Measurements from ENCODE around the gene RNF43.

Gene RNF43

DNA sequence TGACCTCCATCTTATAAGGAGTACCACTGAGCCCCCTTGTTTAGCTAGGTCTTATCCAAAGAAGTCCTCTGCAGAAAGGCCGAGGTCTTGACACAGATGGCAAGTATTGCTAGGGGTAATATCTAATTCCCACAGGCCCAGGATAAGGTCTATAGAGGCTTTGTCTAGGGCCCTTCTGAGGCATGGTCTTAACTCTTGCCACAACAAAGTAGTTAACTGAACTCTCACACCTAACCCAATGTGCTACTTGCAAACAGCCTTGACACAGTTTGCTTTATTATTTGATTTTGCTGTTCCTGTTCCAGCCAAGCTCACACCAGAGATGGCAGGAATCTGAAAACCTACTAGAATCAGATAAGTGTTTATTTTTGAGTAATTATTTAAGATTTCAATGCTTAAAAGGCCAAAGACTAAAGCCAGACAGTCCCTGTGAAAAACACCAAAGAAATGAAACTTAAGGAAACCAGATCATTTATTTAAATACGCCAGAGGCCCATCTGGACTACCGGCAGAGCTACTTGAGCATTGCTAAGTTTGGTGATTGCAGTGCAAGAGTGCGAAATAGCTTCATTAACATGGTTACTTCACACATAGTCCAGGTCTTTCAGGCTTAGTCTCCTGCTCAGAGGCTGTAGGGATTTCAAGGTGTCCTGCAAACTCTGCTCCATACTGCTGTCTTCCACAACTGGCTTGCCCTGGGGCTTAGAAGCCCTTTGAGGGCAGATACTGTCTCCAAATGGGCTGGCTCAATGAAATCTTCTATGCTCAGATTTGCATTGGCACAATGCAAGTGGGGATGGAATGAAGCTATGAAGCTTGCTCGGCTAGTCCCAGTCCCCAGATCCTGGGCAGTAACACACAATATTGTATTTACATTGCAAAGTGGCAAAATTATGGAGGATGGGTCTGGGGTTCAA is 36.9 kb downstream of the RNF43 start:
- no peak for DNase-seq

DNA sequence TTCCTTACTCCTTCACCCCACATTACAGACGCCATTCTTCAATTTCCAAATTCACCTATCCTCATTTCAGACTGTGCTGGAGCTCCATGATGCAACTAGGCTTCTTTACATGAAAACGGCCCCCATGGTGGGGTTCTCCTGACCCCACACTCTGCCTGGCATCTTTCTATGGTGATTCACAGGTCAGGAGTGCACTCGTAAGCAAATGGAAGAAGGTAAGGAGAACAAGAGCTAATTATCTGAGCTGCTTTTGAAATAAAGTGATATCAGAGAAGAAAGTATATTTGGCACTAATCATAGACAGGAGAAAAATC is 37.9 kb downstream of the RNF43 start:
- DNase-seq, result no peak

DNA sequence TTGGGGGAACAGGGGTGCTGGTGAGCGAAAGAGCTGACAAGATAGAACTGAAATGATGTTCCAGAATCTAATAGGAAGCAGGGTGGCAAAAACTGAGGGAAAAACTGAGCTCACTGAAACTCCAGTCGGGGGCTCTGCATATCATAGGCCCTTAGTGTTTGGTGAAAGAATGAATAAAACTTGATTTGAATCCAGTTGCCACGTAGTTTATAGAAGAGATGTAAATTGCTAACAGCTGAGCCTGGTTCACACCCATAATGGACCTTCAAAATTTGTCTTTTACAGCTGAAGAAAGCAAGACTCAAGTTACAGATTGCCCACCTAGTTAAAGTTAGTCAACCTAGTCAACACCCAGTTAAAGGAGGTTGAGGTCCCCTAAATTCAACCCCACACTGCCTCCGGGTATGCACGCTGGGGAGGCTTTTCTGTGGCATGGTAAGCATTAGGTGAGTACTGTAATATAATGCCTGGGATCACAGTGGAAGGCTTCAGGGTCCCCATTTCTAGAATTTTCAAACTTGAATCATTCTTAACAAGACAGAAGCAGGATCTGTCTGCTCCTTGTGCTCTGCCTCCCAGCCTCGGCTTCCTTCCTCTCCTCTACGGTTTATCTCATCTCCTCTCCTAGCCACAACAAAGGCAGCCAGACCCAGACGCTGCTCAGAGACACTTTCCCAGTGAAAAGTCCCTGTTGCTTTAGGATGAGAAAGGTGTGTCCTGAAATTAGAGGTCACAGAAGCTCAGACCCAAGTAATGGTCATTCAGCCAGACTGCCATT is 38.4 kb downstream of the RNF43 start:
- no peak for DNase-seq

DNA sequence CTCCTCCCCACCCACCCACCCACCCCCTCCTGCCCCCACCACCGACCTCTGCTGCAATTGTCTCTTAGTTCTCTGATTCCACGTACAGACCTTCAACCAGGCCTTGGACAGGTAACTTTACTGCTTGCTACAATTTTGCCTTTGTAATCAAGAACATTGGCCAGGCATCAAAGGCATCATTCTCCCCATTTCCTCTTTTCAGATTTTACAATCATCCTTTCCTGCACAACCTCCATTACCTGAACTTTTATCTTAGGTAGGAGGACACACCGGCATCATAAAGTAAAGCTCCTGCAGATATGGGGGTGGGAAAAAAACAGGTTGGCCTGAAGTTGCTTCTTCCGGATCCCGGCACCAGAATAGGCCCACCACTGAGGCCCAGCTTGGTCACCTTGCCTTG is 39.7 kb downstream of the RNF43 start:
- DNase-seq, result no peak

DNA sequence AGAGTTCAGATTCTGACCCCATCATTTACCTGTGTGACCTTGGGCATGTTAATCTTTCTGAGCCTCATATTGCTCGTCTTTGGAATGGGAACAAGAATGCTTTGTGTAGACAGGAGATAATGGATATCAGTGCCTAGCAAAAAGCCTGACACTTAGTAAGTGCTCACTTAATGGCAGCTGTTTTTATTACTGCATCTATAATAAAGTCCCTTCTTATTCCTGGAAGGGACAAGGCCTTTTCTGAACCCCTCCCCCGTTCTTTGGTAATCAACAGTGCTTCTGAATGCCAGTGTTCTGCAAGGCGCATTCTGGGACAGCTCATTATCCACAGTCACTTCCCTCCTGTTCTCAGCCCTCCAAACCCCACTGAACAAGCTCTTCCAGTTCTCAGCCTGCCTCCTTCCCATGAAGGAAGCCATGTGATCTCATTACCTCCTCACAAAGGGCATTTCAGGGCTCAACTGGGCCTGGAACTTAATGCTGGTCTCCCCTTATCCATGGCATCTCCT is 40.2 kb downstream of the RNF43 start:
- DNase-seq, result no peak

DNA sequence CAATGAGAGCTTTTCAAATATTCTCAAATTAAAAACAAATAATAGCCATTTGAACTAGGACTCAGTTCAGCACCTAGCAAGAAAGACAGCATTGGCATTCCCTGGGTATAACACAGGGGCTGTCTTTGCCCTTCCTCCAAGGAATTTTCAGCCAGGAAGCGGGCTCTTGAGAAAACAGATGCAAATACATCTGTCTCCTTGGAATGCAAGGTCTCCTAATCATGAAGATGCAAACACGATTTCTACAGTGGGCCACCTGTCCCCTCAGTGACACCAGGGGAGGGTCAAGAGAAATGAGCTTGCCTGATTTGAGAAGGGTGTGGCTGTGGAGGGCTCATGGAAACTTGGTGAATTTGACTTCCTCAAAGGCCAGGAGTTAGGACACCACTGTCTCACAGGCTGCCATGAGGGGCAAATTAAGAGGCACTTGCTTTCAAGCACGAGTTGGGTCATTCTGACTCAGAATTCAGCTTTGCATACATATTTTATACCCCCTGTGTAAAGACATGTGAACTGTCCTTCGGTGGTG is 40.8 kb downstream of the RNF43 start:
- DNase-seq, result no peak

DNA sequence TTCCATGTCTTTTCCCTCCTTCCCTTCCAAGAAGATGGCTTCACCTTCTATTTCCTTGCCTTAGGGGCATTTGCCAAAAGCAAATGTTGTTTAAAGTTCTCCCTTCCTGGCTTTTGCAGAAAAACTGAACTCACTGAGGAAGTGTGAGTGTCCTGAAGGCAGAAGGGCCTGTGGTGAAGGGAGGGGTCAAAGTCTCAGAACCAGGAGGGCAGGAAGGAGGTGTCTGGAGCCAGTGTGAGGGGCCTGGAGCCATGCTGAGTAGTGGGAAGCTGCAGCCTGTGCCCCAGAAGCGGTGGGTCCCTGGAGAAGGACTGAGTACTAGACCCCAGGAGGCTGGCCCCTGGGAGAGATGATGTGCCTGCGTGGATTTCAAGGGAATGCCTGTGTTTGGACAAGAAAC is 41.5 kb downstream of the RNF43 start:
- DNase-seq, result no peak

DNA sequence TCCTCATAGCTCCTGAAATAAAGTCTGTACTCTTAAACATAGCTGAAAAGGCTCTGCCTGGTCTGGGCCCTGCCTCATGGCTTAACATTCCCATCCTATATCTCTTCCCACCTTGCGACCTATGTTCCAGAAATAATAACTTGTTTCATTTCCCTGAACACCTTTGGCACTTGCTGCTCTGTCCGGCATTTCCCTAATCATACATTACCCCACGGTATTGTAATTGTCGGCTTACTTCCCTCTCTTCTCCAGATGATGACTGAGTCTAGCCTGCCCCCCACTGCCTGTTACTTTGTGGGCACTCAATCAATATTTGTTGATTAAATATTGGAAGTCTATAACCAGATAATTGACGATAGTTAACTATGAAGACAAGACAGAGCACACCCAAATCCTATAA is 42.1 kb downstream of the RNF43 start:
- no peak for DNase-seq

DNA sequence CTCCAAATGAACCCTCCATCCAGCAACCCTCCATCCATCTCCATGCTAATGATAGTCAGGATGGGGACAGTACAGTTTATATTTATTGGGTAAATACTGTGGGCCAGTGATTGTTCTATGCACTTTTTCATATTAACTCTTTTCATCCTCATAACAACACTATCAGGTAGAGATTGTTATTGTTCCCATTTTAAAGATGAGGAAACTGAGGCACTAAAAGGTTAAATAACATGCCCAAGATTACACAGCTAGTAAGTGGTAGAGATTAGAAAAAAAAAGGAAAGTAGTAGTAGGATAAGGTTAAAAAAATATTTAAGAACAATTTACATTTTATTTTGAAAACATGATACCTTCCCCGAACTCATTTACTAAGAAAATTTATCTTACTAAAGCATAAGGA is 43.4 kb downstream of the RNF43 start:
- no peak for DNase-seq

DNA sequence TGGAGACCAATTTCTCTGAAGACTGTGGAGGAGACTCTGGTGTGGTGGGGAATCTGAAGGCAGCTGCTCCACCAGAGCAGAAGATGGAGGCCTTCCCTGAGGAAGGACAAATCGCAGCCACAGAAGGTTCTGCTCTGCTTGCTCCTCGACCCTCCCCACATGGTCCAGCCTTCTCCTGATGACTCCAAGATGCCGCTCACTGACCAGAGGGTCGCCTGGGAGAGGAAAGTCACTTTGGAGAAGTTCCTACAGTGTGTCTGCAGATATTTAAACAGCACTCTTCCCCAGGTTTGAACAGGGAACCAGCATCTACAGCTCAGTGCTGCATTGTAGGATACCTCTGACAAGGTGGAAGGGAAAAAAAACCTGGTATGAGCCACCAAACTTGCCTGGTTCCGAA is 44.3 kb downstream of the RNF43 start:
- no peak for DNase-seq

DNA sequence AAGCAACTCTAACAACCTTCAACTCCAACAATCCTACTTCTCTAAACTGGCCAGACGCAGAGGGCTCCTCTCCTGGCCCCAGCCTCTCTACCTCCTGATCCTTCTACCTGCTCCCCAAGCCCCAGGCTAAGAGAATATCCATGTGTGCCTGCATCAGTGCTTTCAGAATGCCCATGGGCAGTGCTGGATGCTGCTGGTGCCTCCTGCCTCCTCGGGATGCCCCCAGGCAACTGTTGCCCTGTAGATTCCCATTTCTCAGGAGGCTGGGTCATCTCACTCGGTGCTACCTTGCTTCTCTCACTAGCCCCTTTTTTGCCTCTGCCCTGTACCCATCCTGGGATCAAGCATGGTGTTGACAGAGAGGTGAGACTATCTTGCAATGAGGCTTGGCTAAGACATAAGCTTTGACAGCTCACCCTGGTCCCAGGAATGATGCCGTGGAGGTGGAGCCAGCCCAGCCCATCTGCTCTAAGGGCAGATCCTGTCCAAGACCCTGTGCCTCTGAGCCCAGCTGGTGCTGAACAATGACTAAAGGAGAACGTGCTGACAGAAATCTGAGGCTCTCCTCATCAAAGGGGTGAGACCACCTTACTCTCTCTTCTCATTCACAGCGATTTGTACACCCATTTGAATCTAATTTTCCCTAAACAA is 45.9 kb downstream of the RNF43 start:
- DNase-seq, result no peak

DNA sequence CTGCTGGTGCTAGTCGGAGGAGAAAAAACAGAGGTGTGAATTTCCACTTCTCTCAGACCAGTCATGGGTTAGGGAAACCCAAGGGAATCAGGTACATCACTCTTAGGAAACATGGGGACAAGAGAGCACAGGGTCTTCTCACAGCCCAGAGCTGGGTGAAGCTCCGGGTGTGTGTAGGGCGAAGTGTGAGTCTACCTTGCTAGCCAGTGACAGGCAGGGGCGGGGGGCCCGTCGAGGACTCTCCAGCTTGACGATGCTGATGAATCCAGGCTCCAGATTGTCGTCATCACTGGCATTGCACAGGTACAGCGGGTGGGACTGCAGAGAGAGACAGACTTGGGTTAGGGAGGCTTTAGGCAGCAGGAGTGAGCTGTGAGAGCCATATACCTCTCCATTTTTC is 46.6 kb downstream of the RNF43 start:
- no peak for DNase-seq

DNA sequence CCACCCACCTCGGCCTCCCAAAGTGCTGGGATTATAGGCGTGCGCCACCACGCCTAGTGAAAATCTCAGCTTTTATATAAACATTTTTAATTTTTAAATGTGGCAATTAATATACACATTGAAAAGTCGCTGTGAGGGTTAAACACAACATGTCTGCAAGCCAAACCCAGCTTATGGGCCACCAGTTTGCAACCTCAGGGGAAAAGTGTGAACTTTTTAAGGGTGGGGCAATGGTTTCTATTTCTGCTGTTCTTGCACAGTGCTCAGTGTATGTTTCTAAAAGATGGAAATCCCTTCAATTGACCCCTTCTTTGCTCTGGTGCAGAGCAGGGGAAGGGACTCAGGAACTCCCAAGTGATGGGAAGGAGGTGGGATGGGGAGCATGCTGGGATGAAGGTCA is 47.0 kb downstream of the RNF43 start:
- DNase-seq, result no peak

DNA sequence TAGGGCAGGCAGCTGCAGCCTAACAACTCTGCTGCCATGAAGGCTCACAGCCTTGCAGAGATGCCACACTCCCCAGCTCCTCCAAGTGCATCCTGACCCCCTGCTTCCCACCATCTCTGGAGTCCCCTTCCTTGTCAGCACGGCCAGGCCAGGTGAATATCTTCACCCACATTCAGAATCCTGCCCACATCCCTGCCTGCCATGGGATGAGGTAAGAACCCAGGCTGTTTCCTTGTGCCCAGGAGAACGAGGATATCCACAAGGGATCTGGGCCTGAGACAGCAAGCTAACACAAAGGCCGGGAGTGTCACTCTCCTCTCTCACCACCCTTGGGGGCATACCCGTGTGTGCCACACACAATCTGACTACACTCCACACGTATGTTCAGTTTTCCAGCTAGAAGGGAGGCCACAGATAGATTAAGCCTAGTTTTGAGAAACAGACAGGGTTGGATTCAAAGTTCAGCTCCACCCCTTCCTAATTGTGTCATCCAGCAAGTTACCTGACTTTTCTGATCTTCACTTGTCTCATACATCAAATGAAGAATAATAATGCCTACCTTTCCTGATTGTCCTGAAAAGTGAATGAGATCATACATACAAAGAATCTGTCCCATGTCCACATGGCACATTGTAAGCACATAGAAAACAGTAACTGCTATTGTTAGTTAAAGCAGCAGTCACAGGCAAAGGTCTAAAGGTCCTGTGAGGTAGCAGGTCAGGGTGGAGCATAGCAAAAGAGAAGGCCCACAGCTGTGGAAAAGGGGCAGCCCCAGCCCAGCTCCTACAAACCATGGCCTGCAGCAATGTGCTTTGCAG is 47.9 kb downstream of the RNF43 start:
- no peak for DNase-seq

DNA sequence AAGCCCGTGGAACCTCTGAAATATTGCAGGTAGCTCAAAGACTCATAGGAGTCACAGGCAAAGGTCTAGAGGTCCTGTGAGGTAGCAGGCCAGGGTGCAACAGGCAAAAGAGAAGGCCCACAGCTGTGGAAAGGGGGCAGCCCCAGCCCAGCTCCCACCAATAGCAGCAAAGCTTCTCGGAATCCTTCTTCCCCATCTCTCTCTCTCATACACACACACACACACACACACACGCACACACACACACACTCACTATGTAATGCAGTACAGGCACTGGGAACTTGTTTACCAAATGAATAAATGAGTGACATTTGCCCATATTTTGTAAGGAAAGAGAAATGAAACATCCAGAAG is 48.5 kb downstream of the RNF43 start:
- DNase-seq, result no peak

Measured in NCI-H510A treated with DMSO at 0.1 percent for 48 hours (cell line).